HepG2 (cell line): Measurements from ENCODE around the gene ZNF764. TPM values are rescaled to one million over a fixed set of nuclear protein-coding genes. Genes with fewer than 3 reads are reported as not detected.

Experiments
- ARID5B ChIP-seq: IDR thresholded peaks from 2 replicates; pipeline ENCODE4 v1.4.0; 2020; ENCODE audit warnings: mild to moderate bottlenecking, missing genetic modification reagents
- FOXJ3 ChIP-seq: sonication (generic); formaldehyde crosslinking; IDR thresholded peaks from 2 replicates; pipeline ENCODE4 v1.4.0; 2020; ENCODE audit warnings: missing genetic modification reagents, mild to moderate bottlenecking, borderline replicate concordance
- KDM2A ChIP-seq: sonication (generic); formaldehyde crosslinking; IDR thresholded peaks from 2 replicates; pipeline ENCODE4 v1.4.0; 2020; ENCODE audit warnings: low read depth, missing genetic modification reagents, borderline replicate concordance
- REPIN1 ChIP-seq: sonication (generic); formaldehyde crosslinking; IDR thresholded peaks from 2 replicates; pipeline ENCODE4 v1.8.0; 2022; ENCODE audit warnings: missing genetic modification reagents, low read depth, mild to moderate bottlenecking, borderline replicate concordance
- ZFP90 ChIP-seq: sonication (generic); formaldehyde crosslinking; IDR thresholded peaks from 2 replicates; pipeline ENCODE4 v1.8.0; 2022; ENCODE audit warnings: missing genetic modification reagents, mild to moderate bottlenecking, inconsistent platforms, borderline replicate concordance
- ZGPAT ChIP-seq: IDR thresholded peaks from 2 replicates; pipeline ENCODE4 v1.6.1; 2016; ENCODE audit warnings: mild to moderate bottlenecking
- ZHX1 ChIP-seq: sonication (generic); formaldehyde crosslinking; IDR thresholded peaks from 2 replicates; pipeline ENCODE4 v1.8.1; 2022; ENCODE audit warnings: low read depth, mild to moderate bottlenecking, missing genetic modification reagents
- ZNF160 ChIP-seq: sonication (generic); formaldehyde crosslinking; IDR thresholded peaks from 2 replicates; pipeline ENCODE4 v1.8.0; 2022; ENCODE audit warnings: mild to moderate bottlenecking, inconsistent platforms, missing genetic modification reagents
- ZNF256 ChIP-seq: sonication (generic); formaldehyde crosslinking; conservative IDR thresholded peaks from 2 replicates; pipeline ENCODE4 v1.4.0; 2020; ENCODE audit warnings: missing genetic modification reagents
- ZNF280B ChIP-seq: sonication (generic); formaldehyde crosslinking; IDR thresholded peaks from 2 replicates; pipeline ENCODE4 v1.5.0; 2020; ENCODE audit warnings: missing genetic modification reagents, mild to moderate bottlenecking, borderline replicate concordance
- ZNF784 ChIP-seq: sonication (generic); formaldehyde crosslinking; IDR thresholded peaks from 2 replicates; pipeline ENCODE4 v1.5.1; 2020; ENCODE audit warnings: missing genetic modification reagents, mild to moderate bottlenecking, borderline replicate concordance
- ZSCAN5A ChIP-seq: sonication (generic); formaldehyde crosslinking; IDR thresholded peaks from 2 replicates; pipeline ENCODE4 v1.8.0; 2022; ENCODE audit warnings: mild to moderate bottlenecking, missing genetic modification reagents, borderline replicate concordance
- polyA plus RNA-seq, 8 experiments: library from polyadenylated mRNA; depleted of rRNA in 3 of 8; stranded (reverse) in 7 of 8; unstranded in 1 of 8; fragments of >200 nt; fragmentation: Illumina TruSeq in 4 of 8; extraction: Trizol in 4 of 8; gene quantifications; 2 replicates each; pipeline versions ENCODE4 v1.2.1 to v1.2.3, GENCODE V29; 2011 to 2016; ENCODE audit warnings: low read depth in 4 of 8, missing spikeins in 1 of 8, mixed read lengths in 1 of 8; ENCODE audit not compliant: insufficient read depth in 1 of 8
- total RNA-seq, 5 experiments: library from RNA; depleted of rRNA; stranded (reverse); fragments of >200 nt; fragmentation: Illumina TruSeq; extraction: Trizol; gene quantifications; 2 replicates each; pipeline ENCODE4 v1.2.3, GENCODE V29; 2016; ENCODE audit warnings: low read depth in 1 of 5

The ZNF764 gene
- total and polyA plus RNA-seq, 2 of the 13 experiments (the other 11 are each of a cell fraction or from before 2014, with no cell fraction given) = 4.1 to 9.1 TPM

- TF ChIP-seq ZFP90 (peak; percentile 69; the same call in 1 of the 2 replicates), ZNF784 (CRISPR knock-in tag) (no peak), ZNF160 (CRISPR knock-in tag) (0 out of 2 replicates have a peak, but pooled peaks have one; percentile 39), REPIN1 (CRISPR knock-in tag) (no peak), ZNF280B (peak; percentile 84; the same call in 1 of the 2 replicates), FOXJ3 (CRISPR knock-in tag) (no peak), ZHX1 (peak; percentile 91), KDM2A (CRISPR knock-in tag) (no peak), ZSCAN5A (CRISPR knock-in tag) (no peak), ARID5B (0 out of 2 replicates have a peak, but pooled peaks have one; percentile 24), ZGPAT (no peak), ZNF256 (CRISPR knock-in tag) (no peak)
Observed at GRCh38 chr16:30521873-30522641, 36.1 kb downstream of the ZNF764 start (continued).
